Effector memory CD4-positive, alpha-beta T cell (primary cell): ENCODE data around the gene RBM20.
"Not testable (repeated sequence)": the region's sequence is repeated elsewhere in the genome, so short reads cannot be mapped to it uniquely, and the experiment has no call there.

Experiments
- DNase-seq, 3 donors: peaks; one replicate each; pipeline ENCODE4 v3.0.0-alpha.2; 2020
- H3K27ac ChIP-seq: 2 replicates; pipeline ENCODE4 v1.7.0; 2013; ENCODE audit warnings: mild to moderate bottlenecking, low read length, moderate library complexity; ENCODE audit not compliant: insufficient read depth, poor library complexity, severe bottlenecking
- H3K27me3 ChIP-seq: replicated peaks from 2 replicates; pipeline ENCODE4 v1.7.0; 2013; ENCODE audit warnings: mild to moderate bottlenecking, low read length; ENCODE audit not compliant: insufficient read depth, control insufficient read depth, poor library complexity, severe bottlenecking
- H3K36me3 ChIP-seq: 2 replicates; pipeline ENCODE4 v1.7.0; 2013; ENCODE audit warnings: mild to moderate bottlenecking, low read length, moderate library complexity; ENCODE audit not compliant: control insufficient read depth, insufficient read depth
- H3K4me1 ChIP-seq: 2 replicates; pipeline ENCODE4 v1.7.0; 2013; ENCODE audit warnings: low read length, mild to moderate bottlenecking; ENCODE audit not compliant: control insufficient read depth, insufficient read depth, poor library complexity, severe bottlenecking
- H3K4me3 ChIP-seq: 2 replicates; pipeline ENCODE4 v1.7.0; 2013; ENCODE audit warnings: low read length, low read depth, mild to moderate bottlenecking; ENCODE audit not compliant: insufficient read depth, poor library complexity, severe bottlenecking
- H3K9me3 ChIP-seq: 2 replicates; pipeline ENCODE4 v1.7.0; 2013; ENCODE audit warnings: mild to moderate bottlenecking, low read length, moderate library complexity; ENCODE audit not compliant: control insufficient read depth

RBM20 gene

GRCh38 chr10:110613341-110613995 lies 30.7 kb upstream of the RBM20 start:
- no peaks in the 10 kb centered on the region for H3K27me3 ChIP-seq
- H3K9me3 ChIP-seq, result no peaks in the 10 kb centered on the region
- no peak overlapping the region for H3K27ac ChIP-seq
- DNase-seq, result no peak
- H3K4me1 ChIP-seq, result no peaks in the 10 kb centered on the region
- no peak overlapping the region for H3K4me3 ChIP-seq
- no peaks in the 10 kb centered on the region for H3K36me3 ChIP-seq

GRCh38 chr10:110613996-110614495 lies 30.1 kb upstream of the RBM20 start:
- Histone ChIP-seq H3K4me3 (no peak overlapping the region), H3K4me1 (no peaks in the 10 kb centered on the region), H3K27me3 (no peaks in the 10 kb centered on the region), H3K27ac (no peak overlapping the region), H3K36me3 (no peaks in the 10 kb centered on the region), H3K9me3 (no peaks in the 10 kb centered on the region)
- DNase-seq, result no peak

- DNase-seq, result no peak
- Histone ChIP-seq H3K27ac (no peak overlapping the region), H3K9me3 (no peaks in the 10 kb centered on the region), H3K4me1 (no peaks in the 10 kb centered on the region), H3K36me3 (no peaks in the 10 kb centered on the region), H3K4me3 (no peak overlapping the region), H3K27me3 (no peaks in the 10 kb centered on the region)
These were observed 28.9 kb upstream of the RBM20 start for GRCh38 chr10:110615057-110615747.

- no peak for DNase-seq
- Histone ChIP-seq H3K9me3 (no peaks in the 10 kb centered on the region), H3K4me3 (no peak overlapping the region), H3K27me3 (no peaks in the 10 kb centered on the region), H3K4me1 (no peaks in the 10 kb centered on the region), H3K27ac (no peak overlapping the region), H3K36me3 (no peaks in the 10 kb centered on the region)
These were observed 27.6 kb upstream of the RBM20 start for GRCh38 chr10:110616493-110617033.

- DNase-seq, result no peak
- H3K9me3 ChIP-seq, result no peaks in the 10 kb centered on the region
- no peak overlapping the region for H3K4me3 ChIP-seq
- H3K27ac ChIP-seq, result no peak overlapping the region
- no peaks in the 10 kb centered on the region for H3K4me1 ChIP-seq
- no peaks in the 10 kb centered on the region for H3K27me3 ChIP-seq
- H3K36me3 ChIP-seq, result no peaks in the 10 kb centered on the region
These were observed 26.5 kb upstream of the RBM20 start for GRCh38 chr10:110617425-110618229.

- Histone ChIP-seq H3K9me3 (no peaks in the 10 kb centered on the region), H3K4me1 (no peaks in the 10 kb centered on the region), H3K27me3 (no peaks in the 10 kb centered on the region), H3K27ac (no peak overlapping the region), H3K4me3 (no peak overlapping the region), H3K36me3 (no peaks in the 10 kb centered on the region)
- DNase-seq, result no peak
These were observed 25.9 kb upstream of the RBM20 start for GRCh38 chr10:110618230-110618610.

GRCh38 chr10:110619514-110620397 lies 24.4 kb upstream of the RBM20 start:
- H3K36me3 ChIP-seq, result no peaks in the 10 kb centered on the region
- H3K4me3 ChIP-seq, result no peak overlapping the region
- no peak for DNase-seq
- no peaks in the 10 kb centered on the region for H3K9me3 ChIP-seq
- no peaks in the 10 kb centered on the region for H3K4me1 ChIP-seq
- no peak overlapping the region for H3K27ac ChIP-seq
- no peaks in the 10 kb centered on the region for H3K27me3 ChIP-seq

- no peaks in the 10 kb centered on the region for H3K9me3 ChIP-seq
These were observed 23.8 kb upstream of the RBM20 start for GRCh38 chr10:110620398-110620719.

GRCh38 chr10:110623316-110623715 lies 20.8 kb upstream of the RBM20 start:
- H3K36me3 ChIP-seq, H3K27ac ChIP-seq, H3K4me3 ChIP-seq, H3K9me3 ChIP-seq, H3K27me3 ChIP-seq, DNase-seq, H3K4me1 ChIP-seq: not testable (repeated sequence)

More at GRCh38 chr10:110620398-110620719, 23.8 kb upstream of the RBM20 start:
- Histone ChIP-seq H3K27ac (no peak overlapping the region), H3K4me1 (no peaks in the 10 kb centered on the region), H3K27me3 (no peaks in the 10 kb centered on the region), H3K4me3 (no peak overlapping the region), H3K36me3 (no peaks in the 10 kb centered on the region)
- DNase-seq, result no peak
